Stimulated activated CD4-positive, alpha-beta T cell treated with anti-CD3 and anti-CD28 coated beads, Interleukin-1b, Interleukin-23, amount 100 ng/mL, for 24 hours (primary cell): ENCODE data around the gene TCF7L2.
A peak's percentile ranks its signal among the peaks of the same experiment; 100 is the strongest.
"Not testable (repeated sequence)": the region's sequence is repeated elsewhere in the genome, so short reads cannot be mapped to it uniquely, and the experiment has no call there.

ENCODE experiments used
- DNase-seq, 4 experiments: peaks; one replicate each; pipeline ENCODE4 v3.0.0-alpha.2; 2020; ENCODE audit warnings: low read depth in 4 of 4, low spot score in 1 of 4

TCF7L2 gene

DNA sequence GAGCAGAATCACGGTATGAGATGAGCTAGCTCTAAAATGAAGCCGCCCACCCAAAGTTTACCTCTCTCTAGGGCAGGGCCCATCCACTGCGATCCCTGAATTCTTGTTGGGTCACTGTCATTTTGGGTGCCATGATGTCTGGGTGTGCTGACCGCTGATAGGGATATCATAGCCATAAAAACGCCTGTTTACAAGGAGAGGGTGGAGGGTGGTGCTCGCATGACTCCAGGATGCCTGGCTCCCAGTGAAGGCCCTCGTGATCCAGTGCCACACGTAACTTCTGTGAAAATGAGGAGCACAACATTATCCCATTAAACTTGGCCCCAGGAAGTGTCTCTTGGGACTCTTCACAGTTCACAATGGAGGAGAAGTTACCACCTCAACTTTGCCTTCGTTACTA is 139.5 kb downstream of the TCF7L2 start:
- DNase-seq, result no peak

DNA sequence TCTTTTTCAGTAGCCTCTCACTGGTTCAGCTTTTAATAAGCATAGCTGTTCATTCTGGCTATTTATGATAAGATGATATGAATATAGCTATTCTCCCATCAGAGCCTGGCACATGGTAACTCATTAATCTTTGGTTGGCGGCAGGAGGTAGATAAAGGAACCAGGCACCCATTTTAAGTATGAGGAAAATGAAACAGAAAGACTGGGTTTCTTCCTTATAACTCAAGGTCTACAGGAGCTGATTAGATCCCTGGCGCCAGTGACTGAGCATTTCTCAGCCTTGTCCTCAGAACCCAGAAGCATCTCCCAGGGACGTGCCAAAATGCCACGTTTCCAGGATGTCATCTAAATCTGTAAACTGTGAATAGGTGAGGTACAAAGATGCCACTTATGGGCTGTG is 141.9 kb downstream of the TCF7L2 start:
- DNase-seq, result no peak

DNA sequence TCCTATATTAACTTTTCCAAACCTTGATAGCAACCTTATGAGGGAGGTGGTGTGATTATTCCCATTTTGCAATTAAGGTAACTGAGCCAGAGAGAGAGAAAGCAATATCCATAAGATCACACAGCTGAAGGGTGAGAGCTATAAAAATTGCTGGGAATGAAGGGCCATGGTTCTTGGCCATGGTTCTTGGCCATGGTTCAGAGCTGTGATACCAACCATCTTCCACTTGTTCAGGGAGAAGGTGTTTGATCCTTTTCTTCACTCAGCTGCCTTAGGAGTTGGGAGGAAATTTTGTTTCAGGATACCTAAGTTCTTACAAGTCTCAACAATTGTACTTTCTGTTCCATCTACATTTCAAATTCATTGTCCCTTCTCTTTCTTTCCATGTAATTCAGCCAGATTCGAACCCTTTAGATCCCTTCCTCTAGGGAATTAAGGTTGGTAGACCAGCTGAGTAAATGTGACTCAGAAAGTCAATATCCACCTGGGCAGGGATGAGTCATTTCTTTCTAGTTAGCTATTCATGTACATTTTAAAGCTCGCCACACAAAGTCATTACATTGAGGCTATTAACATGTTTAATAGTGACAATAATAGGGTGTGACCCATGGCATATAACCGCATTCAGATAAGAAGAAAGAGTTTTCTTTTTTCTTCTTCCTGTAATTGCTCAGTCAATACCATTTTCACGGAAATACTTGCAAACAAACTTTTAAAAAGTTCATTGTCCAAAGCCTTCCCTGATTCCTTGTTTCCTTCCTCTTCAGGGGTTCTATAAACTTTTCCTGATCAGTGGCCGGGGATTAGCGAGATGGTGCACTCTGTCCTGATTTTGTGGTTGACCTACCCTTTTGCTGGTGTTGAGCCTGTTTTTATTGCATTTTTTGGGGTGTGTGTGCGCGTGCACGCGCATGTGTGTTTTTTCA is 143.4 kb downstream of the TCF7L2 start:
- DNase-seq, result no peak

DNA sequence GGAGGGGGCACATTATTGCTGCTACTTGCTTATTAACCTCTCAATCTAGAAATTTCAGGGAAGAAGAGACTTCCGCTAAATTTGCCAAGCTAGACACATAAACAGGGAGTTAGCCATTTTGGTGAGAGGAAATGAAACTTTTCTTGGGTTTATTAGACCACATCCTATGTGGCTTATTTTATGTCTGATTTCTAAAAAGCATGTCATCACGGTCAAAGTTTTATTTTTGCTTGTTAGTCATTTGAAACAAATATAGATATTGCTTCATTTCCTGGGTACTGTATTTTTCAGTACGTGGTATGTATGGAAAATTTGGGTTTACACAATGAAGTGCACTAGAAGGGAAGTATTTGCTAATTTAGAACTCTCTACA is 144.1 kb downstream of the TCF7L2 start:
- no peak for DNase-seq

- no peak for DNase-seq
Observed at GRCh38 chr10:113095419-113096127, 145.5 kb downstream of the TCF7L2 start.

- no peak for DNase-seq
Observed at GRCh38 chr10:113096128-113096996, 146.3 kb downstream of the TCF7L2 start.

- no peak for DNase-seq
Observed at GRCh38 chr10:113097036-113097435, 147.0 kb downstream of the TCF7L2 start.

GRCh38 chr10:113099431-113100183 is 149.6 kb downstream of the TCF7L2 start:
- DNase-seq, result no peak

GRCh38 chr10:113100281-113100680 is 150.2 kb downstream of the TCF7L2 start:
- DNase-seq, result no peak

GRCh38 chr10:113103131-113103840 is 153.2 kb downstream of the TCF7L2 start:
- no peak for DNase-seq

DNA sequence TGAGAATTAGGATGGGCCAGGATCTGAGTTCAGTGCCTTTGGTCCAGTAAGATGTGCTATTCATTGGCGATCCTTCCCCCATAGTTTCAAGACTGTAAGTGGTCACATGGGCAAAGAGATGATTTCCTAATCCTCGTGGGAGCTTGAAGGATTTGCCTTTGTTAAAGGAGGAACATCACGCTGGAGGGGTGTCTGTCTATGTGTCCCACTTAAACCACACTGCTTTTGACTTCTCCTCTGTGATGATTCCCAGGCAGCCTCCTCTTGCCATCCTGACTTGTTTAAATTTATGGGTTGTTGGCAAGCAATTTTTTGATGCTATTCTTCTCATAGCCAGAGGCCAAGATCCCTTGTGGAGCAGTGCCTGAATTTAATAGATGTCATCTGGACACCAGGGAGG is 154.0 kb downstream of the TCF7L2 start:
- DNase-seq, result no peak

- peak in 1 of 4 experiments; percentile 7 for DNase-seq
Observed at GRCh38 chr10:113108194-113108835, 158.3 kb downstream of the TCF7L2 start.

- no peak for DNase-seq
Observed at GRCh38 chr10:113108948-113109347, 158.9 kb downstream of the TCF7L2 start.

GRCh38 chr10:113109482-113109881 is 159.4 kb downstream of the TCF7L2 start:
- DNase-seq, result not testable (repeated sequence)

DNA sequence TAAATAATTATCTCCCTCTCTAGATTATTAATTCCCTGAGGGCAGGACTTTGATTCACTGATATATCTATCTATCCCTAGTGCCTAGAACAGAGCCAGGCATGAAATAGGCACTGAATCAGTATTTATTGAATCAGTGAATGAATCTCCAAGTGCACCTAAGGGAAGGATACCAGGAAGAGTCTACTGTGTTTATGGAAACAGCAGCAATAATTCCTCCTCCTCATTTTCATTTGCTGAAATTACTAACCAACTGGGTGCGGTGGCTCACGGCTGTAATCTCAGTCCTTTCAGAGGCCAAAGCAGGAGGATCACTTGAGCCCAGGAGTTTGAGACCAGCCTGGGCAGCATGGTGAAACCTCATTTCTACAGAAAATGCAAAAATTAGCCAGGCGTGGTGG is 161.2 kb downstream of the TCF7L2 start:
- DNase-seq, result no peak

- no peak for DNase-seq
Observed at GRCh38 chr10:113111900-113112853, 162.1 kb downstream of the TCF7L2 start.

GRCh38 chr10:113113241-113113640 is 163.2 kb downstream of the TCF7L2 start:
- no peak for DNase-seq

- DNase-seq, result no peak
Observed at GRCh38 chr10:113113918-113114317, 163.9 kb downstream of the TCF7L2 start.
